AG04449 (cell line): ENCODE data around the gene GCKR.

Experiments used
- CTCF ChIA-PET: fragments of 350-600 bp; formaldehyde crosslinking; extraction: SDS; loops from one replicate; lab custom pipeline; 2021; ENCODE audit warnings: antibody characterized with exemption; lab: Yijun Ruan, JAX
- POLR2A ChIA-PET: fragments of 400-600, 350-600 bp; formaldehyde crosslinking; extraction: SDS; loops from one replicate; lab custom pipeline; 2020; ENCODE audit warnings: antibody characterized with exemption, inconsistent platforms; lab: Yijun Ruan, JAX
- DNase-seq: peaks from one replicate; pipeline ENCODE4 v3.0.0-alpha.2; 2010; ENCODE audit warnings: low read depth, low spot score
- H3K4me3 ChIP-seq: 2 replicates; pipeline ENCODE4 v1.5.1; 2011; ENCODE audit warnings: low read depth, mild to moderate bottlenecking, control low read depth, low read length
- CTCF ChIP-seq: IDR thresholded peaks from one replicate; pipeline ENCODE4 v1.5.1; 2011; ENCODE audit warnings: mild to moderate bottlenecking, moderate library complexity, low read length, control low read depth, inconsistent platforms; ENCODE audit not compliant: insufficient read depth; ENCODE audit errors: missing control alignments

The GCKR gene

GRCh38 chr2:27572998-27573429 lies 76.4 kb downstream of the GCKR start:
- CTCF ChIA-PET, result no interaction called here
- no peak for DNase-seq
- H3K4me3 ChIP-seq, result no peak overlapping the region
- POLR2A ChIA-PET, result interaction anchor here (0.9 kb wide), 1 partner anchor 10 kb away, joined by 3 read pairs; the partner anchor contains the start of gene ZNF512
- TF ChIP-seq CTCF, result no peak
